Stomach (tissue), 9 donors: Measurements from ENCODE around the gene SDK2. TPM values are rescaled to one million over a fixed set of nuclear protein-coding genes. Genes with fewer than 3 reads are reported as not detected.

Source experiments
- DNase-seq, 2 donors: peaks; one replicate each; pipeline versions ENCODE4 v3.0.0 to v3.0.0-alpha.2; 2013 to 2019
- H3K27ac ChIP-seq, 5 donors: fragments of 200-600 bp in 4 of 5; sonication (generic) in 4 of 5; one replicate each; pipeline ENCODE4 v1.5.1; 2013 to 2019; ENCODE audit warnings: mild to moderate bottlenecking in 1 of 5, moderate library complexity in 1 of 5
- H3K27me3 ChIP-seq, 3 donors: fragments of 200-600 bp; sonication (generic); one replicate each; pipeline ENCODE4 v1.5.1; 2017 to 2019; ENCODE audit warnings: mixed run types in 1 of 3
- H3K36me3 ChIP-seq, 4 donors: fragments of 200-600 bp; sonication (generic); 1 replicate in 3 of 4; 2 replicates in 1 of 4; pipeline ENCODE4 v1.5.1; 2016 to 2019
- H3K4me1 ChIP-seq, 4 donors: fragments of 200-600 bp; sonication (generic); one replicate each; pipeline ENCODE4 v1.5.1; 2016 to 2019
- H3K4me3 ChIP-seq, 4 donors: fragments of 200-600 bp; sonication (generic) in 3 of 4; one replicate each; pipeline ENCODE4 v1.5.1; 2016 to 2019; ENCODE audit warnings: mild to moderate bottlenecking in 1 of 4
- H3K9me3 ChIP-seq, 4 donors: fragments of 200-600 bp; sonication (generic); one replicate each; pipeline ENCODE4 v1.5.1; 2016 to 2019
- CTCF ChIP-seq, 7 experiments: fragments of 450-650 bp in 4 of 7; fragments of 200-600 bp in 3 of 7; sonication (generic) in 3 of 7; IDR thresholded peaks; one replicate each; pipeline ENCODE4 v1.5.1; 2016 to 2019; ENCODE audit warnings: antibody characterized with exemption in 7 of 7, control low read depth in 2 of 7, mild to moderate bottlenecking in 1 of 7
- EP300 ChIP-seq: sonication (generic); formaldehyde crosslinking; IDR thresholded peaks from one replicate; pipeline ENCODE4 v1.6.1; 2017; ENCODE audit warnings: antibody characterized with exemption
- POLR2A ChIP-seq, 4 donors: fragments of 450-650 bp; IDR thresholded peaks; one replicate each; pipeline ENCODE4 v1.6.1; 2016; ENCODE audit warnings: antibody characterized with exemption in 4 of 4, control low read depth in 2 of 4, mild to moderate bottlenecking in 1 of 4, moderate library complexity in 1 of 4
- POLR2AphosphoS5 ChIP-seq, 3 donors: sonication (generic); formaldehyde crosslinking; IDR thresholded peaks; one replicate each; pipeline ENCODE4 v1.6.1; 2016; ENCODE audit warnings: antibody characterized with exemption in 3 of 3
- WGBS, 5 donors: extraction: QIAGEN DNeasy Blood & Tissue Kit in 3 of 5; methylation state at CpG; one replicate each; pipeline versions ENCODE4 v1.1.5 to v1.1.7; 2013 to 2018; 5-methylcytosine and 5-hydroxymethylcytosine counted together
- intact Hi-C: fragments of 100-400 bp; cut with DNase I; formaldehyde crosslinking; loops from one replicate; pipeline ENCODE4 v1.15.1; 2023; ENCODE audit warnings: low total_unique reads
- polyA plus RNA-seq, 3 donors: library from polyadenylated mRNA; stranded (reverse); fragments of 200-250 nt; gene quantifications; one replicate each; pipeline ENCODE4 v1.2.3, GENCODE V29; 2013
- total RNA-seq, 5 donors: library from RNA; depleted of rRNA; stranded (reverse); fragments of >200 nt; gene quantifications; one replicate each; pipeline versions ENCODE4 v1.1.0 to v1.2.3, GENCODE V29; 2014 to 2016
- donor health status: healthy with polysubstance abuse.
- donor health status: Bipolar disorder and iron deficiency.
- donor health status: healthy.

Gene SDK2
- total and polyA plus RNA-seq, 8 donors: under 0.01 to 9.6 (median 0.44) TPM; not detected in 1

- peak overlapping the region in 1 of 5 donors; percentile 8 for H3K27ac ChIP-seq
- H3K4me3 ChIP-seq: no peak overlapping the region
These were observed 320.1 kb downstream of the SDK2 start for GRCh38 chr17:73324160-73324475.

GRCh38 chr17:73323409-73324159 lies 320.7 kb downstream of the SDK2 start:
- peaks cover 0 to 7% (median 0%) of the 10 kb centered on the region in 4 donors for H3K9me3 ChIP-seq
- H3K4me1 ChIP-seq: peaks cover 0 to 12% (median 10%) of the 10 kb centered on the region in 4 donors
- DNase-seq: peak in 1 of 2 donors; percentile 67
- WGBS, 5 donors: 29 to 52% (median 43%) methylated on average over 3 to 5 of the region's 5 CpGs
- H3K27ac ChIP-seq: no peak overlapping the region
- TF ChIP-seq EP300 (no peak), POLR2AphosphoS5 (IDR thresholded peaks at IDR 0.05) (no peak), CTCF (IDR thresholded peaks at IDR 0.05) (no peak), POLR2A (IDR thresholded peaks at IDR 0.05) (no peak)
- H3K27me3 ChIP-seq: peaks cover 0 to 6% (median 0%) of the 10 kb centered on the region in 3 donors
- H3K4me3 ChIP-seq: no peak overlapping the region
- H3K36me3 ChIP-seq: no peaks in the 10 kb centered on the region
- intact Hi-C loops: no loop called here

More at GRCh38 chr17:73324160-73324475, 320.1 kb downstream of the SDK2 start:
- no peak for TF ChIP-seq POLR2A (IDR thresholded peaks at IDR 0.05)
- TF ChIP-seq CTCF (IDR thresholded peaks at IDR 0.05): no peak
- no peak for TF ChIP-seq POLR2AphosphoS5 (IDR thresholded peaks at IDR 0.05)
- TF ChIP-seq EP300: no peak
- intact Hi-C loops: no loop called here
- peak in 1 of 2 donors; percentile 86 for DNase-seq
- Histone ChIP-seq H3K9me3 (peaks cover 0 to 7% (median 0%) of the 10 kb centered on the region in 4 donors), H3K27me3 (peaks cover 0 to 6% (median 0%) of the 10 kb centered on the region in 3 donors), H3K4me1 (peaks cover 0 to 12% (median 10%) of the 10 kb centered on the region in 4 donors), H3K36me3 (no peaks in the 10 kb centered on the region)
- 41 to 49% (median 43%) methylated on average over 9 of the region's 9 CpGs for WGBS, 5 donors

GRCh38 chr17:73320601-73321264 lies 323.5 kb downstream of the SDK2 start:
- WGBS, 5 donors: 67 to 79% (median 75%) methylated on average over 6 of the region's 6 CpGs
- H3K36me3 ChIP-seq: no peaks in the 10 kb centered on the region
- H3K4me3 ChIP-seq: no peak overlapping the region
- intact Hi-C loops: no loop called here
- H3K9me3 ChIP-seq: peaks cover 0 to 7% (median 0%) of the 10 kb centered on the region in 4 donors
- no peak for TF ChIP-seq POLR2AphosphoS5 (IDR thresholded peaks at IDR 0.05)
- TF ChIP-seq EP300: no peak
- no peak for TF ChIP-seq CTCF (IDR thresholded peaks at IDR 0.05)
- TF ChIP-seq POLR2A (IDR thresholded peaks at IDR 0.05): no peak
- H3K27me3 ChIP-seq: peaks cover 0 to 6% (median 0%) of the 10 kb centered on the region in 3 donors
- no peak for DNase-seq
- no peak overlapping the region for H3K27ac ChIP-seq
- peaks cover 0 to 24% (median 19%) of the 10 kb centered on the region in 4 donors for H3K4me1 ChIP-seq

GRCh38 chr17:73319766-73320165 lies 324.5 kb downstream of the SDK2 start:
- DNase-seq: no peak
- Histone ChIP-seq H3K27ac (no peak overlapping the region), H3K4me3 (no peak overlapping the region), H3K36me3 (no peaks in the 10 kb centered on the region), H3K27me3 (peaks cover 0 to 6% (median 0%) of the 10 kb centered on the region in 3 donors), H3K9me3 (peaks cover 0 to 7% (median 0%) of the 10 kb centered on the region in 4 donors), H3K4me1 (peaks cover 0 to 18% (median 14%) of the 10 kb centered on the region in 4 donors)
- intact Hi-C loops: no loop called here
- TF ChIP-seq EP300: no peak
- no peak for TF ChIP-seq CTCF (IDR thresholded peaks at IDR 0.05)
- no peak for TF ChIP-seq POLR2A (IDR thresholded peaks at IDR 0.05)
- TF ChIP-seq POLR2AphosphoS5 (IDR thresholded peaks at IDR 0.05): no peak
- 83 to 95% (median 88%) methylated on average over 3 of the region's 3 CpGs for WGBS, 5 donors
